T-helper 2 cell treated with Interferon-gamma antibody and Interleukin-4, amounts not matched to agents 100 ng/mL and 5 ng/mL, for 36 hours (primary cell): ENCODE measurements around the gene ERCC4. TPM values are rescaled to one million over a fixed set of nuclear protein-coding genes. Genes with fewer than 3 reads are reported as not detected.

ENCODE experiments used
- intact Hi-C: fragments of 100-400 bp; cut with micrococcal nuclease; formaldehyde crosslinking; loops from one replicate; pipeline ENCODE4 v1.15.1; 2023
- total RNA-seq: library from RNA; stranded (reverse); gene quantifications from 2 replicates; pipeline ENCODE4 v1.2.3, GENCODE V29; 2022

ERCC4 gene
- total RNA-seq, 1 donor from 2014 or later: 14.4 TPM

DNA sequence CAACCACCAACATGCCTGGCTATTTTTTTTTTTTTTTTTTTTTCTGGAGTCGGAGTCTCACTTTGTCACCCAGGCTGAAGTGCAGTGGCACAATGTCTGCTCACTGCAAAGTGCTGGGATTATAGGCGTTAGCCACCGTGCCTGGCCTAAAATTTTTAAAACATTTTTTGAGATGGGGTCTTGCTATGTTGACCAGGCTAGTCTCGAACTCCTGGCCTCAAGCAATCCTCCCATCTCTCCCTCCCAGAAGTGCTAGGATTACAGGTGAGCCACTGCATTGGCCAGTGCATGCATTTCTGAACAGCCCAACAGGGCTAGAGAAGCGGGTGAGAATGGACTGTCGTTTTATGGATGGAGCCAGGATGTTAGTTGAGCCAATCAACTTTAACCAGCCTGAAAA is 72.4 kb downstream of the ERCC4 start:
- intact Hi-C loops: no loop called here

DNA sequence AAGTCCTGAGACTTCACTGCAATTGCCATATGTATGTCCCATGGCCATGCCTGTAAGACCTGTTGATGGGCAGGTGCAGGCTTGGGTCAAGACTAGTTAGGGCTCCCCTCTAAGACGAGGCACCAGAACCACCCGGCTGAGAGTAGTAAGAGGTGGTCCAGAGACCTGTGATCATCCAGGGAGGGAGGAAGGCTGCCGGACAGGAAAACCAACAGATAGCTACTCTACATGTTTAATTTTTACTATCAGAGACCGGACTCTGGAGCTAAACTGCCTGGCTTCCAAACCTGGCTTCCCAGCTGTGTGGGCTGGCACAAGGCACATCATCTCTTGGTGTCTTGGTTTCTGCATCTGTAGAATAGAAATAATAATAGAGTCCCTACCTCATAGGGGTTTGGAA is 73.0 kb downstream of the ERCC4 start:
- intact Hi-C loops: no loop called here

DNA sequence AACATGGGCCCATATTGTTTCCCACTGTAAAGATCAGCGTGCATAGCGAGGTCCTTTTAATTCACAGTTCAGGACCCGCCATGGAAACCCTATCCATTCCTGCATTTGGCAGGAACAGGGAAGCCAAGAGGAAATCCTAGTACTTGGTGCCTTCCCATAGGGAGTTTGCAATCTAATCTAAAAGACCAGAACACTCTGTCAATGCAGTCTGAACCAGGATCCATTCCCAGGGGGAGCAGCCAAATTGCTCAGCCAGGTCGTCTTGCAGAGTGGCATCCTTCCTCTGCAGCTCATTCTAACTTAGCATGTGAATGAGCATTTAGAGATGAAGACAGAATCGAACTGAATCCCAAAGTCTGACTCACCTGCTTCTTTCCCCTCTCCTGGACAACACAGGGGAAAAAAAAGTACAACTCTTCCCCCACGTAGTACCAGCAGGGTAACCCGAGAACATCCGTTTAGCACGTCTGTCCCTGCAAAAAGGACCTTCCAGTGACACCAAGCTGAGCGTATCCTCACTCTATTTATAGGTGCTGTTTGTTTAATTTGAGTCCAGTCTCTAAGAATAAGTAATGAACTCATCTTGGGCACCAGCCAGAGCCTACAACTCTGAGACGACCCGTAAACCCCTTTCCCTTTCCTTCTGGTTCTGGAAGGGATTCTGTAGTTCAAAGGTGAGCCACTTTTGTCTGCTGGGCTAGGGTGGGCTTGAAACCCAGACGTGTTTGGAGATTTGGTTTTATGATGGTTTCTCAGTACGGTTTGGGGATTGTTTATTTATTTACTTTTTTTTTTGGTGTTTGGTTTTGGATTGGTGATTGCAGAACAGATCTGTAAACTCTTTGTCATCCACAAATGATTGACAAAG is 74.5 kb downstream of the ERCC4 start:
- intact Hi-C loops: no loop called here

DNA sequence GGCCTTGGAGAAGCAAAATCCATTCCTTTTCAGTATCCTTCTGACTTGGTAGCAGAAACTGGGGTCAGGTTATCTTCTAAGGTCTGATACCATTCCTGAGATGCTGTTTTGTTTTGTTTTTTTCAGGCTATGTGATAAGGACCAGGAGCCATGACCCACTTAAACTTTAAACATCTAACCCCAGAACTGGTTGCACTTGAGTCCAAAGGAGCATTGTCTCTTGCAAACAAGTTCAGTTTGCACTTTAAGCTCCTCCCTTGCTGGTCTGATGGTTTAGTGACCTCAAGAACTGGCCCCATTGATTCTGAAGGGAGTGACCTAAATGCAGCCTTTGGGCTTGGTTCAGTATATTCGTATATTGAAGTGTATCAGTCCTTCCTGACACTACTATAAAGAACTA is 75.2 kb downstream of the ERCC4 start:
- intact Hi-C loops: no loop called here

DNA sequence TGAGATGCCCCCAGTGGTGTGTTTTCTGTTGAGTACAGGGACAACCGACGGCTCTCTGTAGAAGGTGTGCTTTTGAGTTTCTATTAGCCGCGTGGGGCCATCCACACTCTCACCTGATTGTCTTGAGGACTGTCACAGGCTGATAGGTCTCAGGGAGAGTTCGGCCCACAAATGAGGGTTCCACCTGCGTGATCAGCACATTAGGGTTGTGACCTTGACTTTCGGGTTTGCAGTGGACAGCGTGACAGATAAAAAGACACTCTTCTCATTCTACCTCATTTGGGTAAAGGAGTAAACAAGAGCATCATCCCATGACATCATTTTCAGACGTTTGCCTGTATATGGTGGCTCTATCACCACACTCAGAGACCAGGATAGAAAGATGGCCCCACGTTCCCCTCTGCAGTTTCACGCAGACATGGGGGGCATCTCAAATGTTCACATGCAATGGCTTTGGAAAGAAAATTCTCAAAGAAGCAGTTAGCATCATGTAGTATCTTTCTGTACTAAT is 76.9 kb downstream of the ERCC4 start:
- intact Hi-C loops: no loop called here

DNA sequence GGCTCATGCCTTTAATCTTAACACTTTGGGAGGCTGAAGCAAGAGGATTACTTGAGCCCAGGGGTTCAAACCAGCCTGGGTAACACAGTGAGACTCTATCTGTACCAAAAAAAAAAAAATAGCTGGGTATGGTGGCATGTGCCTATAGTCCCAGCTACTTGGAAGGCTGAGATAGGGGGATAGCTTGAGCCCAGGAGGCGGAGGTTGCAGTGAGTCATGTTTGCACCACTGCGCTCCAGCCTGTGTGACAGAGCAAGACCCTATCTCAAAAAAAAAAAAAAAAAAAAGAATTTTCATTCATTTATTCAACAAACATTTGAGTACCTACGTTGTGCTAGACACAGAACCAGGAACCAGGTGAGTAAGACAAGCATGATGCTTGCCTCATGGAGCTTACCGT is 77.6 kb downstream of the ERCC4 start:
- intact Hi-C loops: no loop called here

DNA sequence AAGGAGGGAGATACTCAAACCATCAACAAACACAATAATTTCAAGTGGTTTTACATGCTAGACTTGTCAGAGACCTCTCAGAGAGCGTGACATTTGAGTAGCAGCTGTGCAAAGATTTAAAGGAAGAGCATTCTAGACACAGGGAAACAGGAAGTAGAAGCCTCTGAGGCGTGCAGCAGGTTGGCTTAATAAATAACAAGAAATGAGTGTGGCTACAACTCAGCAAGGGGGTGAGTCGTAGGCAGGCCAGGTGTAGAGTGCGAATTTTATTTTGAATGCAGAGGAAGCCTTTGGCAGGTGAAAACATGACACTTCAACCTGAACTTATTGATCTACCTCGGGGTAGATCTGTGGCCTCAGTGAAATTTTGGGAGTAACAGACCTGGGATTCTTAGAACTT is 78.0 kb downstream of the ERCC4 start:
- intact Hi-C loops: no loop called here

DNA sequence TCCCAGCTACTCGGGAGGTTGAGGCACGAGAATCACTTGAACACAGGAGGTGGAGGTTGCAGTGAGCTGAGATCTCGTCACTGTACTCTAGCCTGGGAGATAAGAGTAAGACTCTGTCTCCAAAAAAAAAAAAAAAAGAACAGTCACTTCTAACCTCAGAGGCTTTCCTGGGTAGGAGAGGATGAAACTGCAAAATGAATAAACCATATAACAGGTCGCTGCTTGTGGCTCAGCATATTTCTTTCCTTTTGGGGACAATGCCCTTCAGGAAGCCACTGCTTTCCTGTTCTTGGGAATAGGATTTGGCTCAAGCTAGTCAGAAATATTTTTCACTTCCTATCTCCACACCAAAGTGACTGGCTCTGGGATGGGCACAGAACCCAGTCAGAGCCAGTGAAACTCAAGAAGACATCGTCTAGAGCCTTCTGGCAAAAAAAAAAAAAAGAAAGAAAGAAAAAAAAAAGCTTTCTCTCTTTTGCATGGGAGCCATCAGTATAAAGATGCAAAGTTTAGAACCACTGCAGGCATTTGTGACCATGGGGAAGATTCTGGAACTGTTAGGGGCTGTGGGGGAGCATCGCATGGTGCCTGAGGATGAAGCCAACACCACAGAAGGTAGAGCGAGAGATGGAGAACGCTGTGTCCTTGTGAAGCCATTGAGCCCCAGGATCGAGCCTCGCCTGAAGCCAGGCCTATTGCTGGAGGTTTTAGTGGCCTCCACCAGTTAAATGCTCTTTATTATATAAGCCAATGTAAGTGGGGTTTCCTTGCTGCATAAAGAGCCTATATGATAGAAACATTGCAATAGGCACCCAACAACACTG is 79.3 kb downstream of the ERCC4 start:
- intact Hi-C loops: no loop called here

DNA sequence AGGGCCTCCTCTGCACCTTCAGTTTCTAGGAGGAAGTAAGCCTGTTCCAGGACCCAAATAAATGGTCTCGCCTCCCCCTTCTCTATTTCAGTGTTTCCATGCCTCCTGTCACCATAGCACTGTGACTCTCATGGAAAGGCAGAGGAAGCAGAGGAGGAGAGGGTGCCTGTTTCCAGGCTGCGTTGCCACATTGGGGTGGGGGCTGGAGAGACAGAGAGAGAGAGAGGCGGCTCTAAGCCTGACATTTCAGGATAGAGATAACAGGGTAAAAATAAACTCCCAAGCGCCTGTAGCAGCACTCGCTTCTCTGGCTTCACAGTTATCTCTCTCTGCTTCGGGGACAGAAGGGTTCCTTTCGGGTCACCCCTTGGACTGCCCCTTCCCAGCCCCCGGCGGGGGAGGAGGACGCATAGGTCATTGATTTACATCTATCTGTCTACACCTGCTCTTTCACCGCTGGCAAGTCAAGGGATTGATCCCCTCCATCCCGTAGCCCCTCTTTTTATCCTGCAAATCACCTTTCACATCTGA is 80.0 kb downstream of the ERCC4 start:
- intact Hi-C loops: no loop called here

DNA sequence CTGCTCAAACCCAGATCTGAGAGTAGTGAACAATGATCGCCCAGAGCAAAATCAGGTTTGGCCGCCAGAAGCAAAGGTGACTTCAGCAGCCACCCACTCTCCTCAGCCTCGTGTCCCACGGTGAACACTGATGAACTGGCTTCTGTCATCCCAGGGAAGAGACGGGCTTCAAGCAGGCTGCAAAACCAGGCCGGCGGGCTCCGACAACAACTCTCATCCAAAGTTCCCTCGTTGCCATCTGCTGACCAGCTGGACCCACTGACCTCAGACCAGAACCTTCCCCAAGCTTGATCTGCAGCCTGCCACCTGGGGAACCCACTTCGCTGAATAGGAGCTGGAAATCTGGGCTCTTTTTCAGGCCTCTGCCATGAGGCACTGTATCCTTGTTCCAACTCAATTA is 81.6 kb downstream of the ERCC4 start:
- intact Hi-C loops: no loop called here

Other genes with a start within 250 kb of the ERCC4 start
- gene MRTFB, start 151.2 kb downstream of the ERCC4 start, total RNA-seq: 15.8 and 21.1 TPM in 2 replicates